ENCODE data around the gene KDSR. TPM values are rescaled to one million over a fixed set of nuclear protein-coding genes. Genes with fewer than 3 reads are reported as not detected.

KDSR gene
- total RNA-seq, 6 experiments from 2014 or later = 46.7 to 69.4 (median 57.1) TPM

DNA sequence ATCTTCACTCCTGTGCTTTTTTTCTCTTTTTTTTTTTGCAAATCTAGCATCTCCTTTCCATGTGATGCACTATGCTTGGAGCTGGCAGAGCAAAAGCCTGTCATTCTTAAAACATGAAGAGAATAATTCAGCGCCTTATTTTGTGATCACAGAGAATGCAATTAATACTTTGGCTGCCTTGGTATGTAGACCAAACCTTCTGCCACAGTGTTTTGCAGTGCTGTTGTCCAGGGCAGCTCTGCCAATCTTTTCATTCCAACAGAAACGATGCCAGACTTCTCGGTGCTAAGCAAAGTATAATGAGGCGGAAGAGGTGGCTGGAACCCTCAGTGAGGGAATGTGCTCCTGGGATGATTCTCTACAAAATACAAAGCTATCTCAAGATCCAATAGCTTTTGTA, 73.1 kb downstream of the KDSR start:
- H3K27me3 Mint-ChIP-seq (ENCODE audit: insufficient read depth) = peaks cover 11% of the 10 kb centered on the region
- no peak for DNase-seq
- TF ChIP-seq, protein P1, sequence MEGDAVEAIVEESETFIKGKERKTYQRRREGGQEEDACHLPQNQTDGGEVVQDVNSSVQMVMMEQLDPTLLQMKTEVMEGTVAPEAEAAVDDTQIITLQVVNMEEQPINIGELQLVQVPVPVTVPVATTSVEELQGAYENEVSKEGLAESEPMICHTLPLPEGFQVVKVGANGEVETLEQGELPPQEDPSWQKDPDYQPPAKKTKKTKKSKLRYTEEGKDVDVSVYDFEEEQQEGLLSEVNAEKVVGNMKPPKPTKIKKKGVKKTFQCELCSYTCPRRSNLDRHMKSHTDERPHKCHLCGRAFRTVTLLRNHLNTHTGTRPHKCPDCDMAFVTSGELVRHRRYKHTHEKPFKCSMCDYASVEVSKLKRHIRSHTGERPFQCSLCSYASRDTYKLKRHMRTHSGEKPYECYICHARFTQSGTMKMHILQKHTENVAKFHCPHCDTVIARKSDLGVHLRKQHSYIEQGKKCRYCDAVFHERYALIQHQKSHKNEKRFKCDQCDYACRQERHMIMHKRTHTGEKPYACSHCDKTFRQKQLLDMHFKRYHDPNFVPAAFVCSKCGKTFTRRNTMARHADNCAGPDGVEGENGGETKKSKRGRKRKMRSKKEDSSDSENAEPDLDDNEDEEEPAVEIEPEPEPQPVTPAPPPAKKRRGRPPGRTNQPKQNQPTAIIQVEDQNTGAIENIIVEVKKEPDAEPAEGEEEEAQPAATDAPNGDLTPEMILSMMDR (IDR thresholded peaks at IDR 0.05) = no peak
- no peaks in the 10 kb centered on the region for H3K36me3 Mint-ChIP-seq (ENCODE audit: low read depth)
- H3K4me1 Mint-ChIP-seq (ENCODE audit: low read depth) = no peaks in the 10 kb centered on the region
- H3K4me3 Mint-ChIP-seq = no peak overlapping the region
- H3K9me3 Mint-ChIP-seq = no peaks in the 10 kb centered on the region
- H3K27ac Mint-ChIP-seq = no peak overlapping the region

DNA sequence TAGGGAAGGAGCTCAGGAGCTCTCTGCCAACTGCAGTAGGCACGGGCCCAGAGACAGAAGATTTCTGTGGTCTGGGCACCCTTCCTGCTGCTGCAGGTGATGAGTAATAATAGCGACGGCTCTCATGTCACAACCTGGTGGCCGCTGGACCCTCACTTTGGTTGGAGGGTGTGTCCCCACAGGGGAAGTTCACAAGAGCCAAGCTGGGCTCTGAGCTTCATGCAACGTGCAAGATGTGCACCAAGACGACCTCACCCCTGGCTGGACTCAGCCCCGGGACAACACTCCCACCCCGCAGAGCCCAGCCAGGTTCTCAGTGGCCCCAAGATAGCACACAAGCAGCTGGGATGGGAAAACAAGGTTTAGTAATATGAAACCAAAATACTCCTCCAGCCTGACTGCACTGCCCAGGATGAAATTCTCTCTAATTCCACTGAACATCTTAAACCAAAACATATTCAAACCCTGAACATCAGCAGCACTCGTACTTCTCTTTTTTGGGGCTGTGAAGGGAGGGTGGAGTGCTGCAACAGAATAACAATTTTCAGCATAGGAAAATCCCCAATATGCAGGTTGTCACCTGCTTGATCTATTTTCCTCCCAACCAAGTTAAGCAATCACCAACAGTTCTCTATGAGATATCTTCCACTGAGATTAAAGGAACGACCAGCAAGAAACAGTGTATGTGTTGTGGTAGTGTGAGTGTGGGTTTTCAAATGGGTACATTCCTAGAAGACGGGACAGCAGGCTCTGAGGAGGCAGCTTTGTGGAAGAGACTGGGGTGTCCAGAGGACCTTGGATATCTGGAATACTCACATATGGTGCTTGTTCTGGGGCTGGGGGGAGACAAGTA, 73.9 kb downstream of the KDSR start:
- Mint-ChIP-seq H3K27me3 (ENCODE audit: insufficient read depth) (peaks cover 11% of the 10 kb centered on the region), H3K27ac (no peak overlapping the region), H3K4me1 (ENCODE audit: low read depth) (no peaks in the 10 kb centered on the region), H3K36me3 (ENCODE audit: low read depth) (no peaks in the 10 kb centered on the region), H3K4me3 (no peak overlapping the region), H3K9me3 (no peaks in the 10 kb centered on the region)
- no peak for DNase-seq
- TF ChIP-seq, protein P1 (IDR thresholded peaks at IDR 0.05) = no peak

DNA sequence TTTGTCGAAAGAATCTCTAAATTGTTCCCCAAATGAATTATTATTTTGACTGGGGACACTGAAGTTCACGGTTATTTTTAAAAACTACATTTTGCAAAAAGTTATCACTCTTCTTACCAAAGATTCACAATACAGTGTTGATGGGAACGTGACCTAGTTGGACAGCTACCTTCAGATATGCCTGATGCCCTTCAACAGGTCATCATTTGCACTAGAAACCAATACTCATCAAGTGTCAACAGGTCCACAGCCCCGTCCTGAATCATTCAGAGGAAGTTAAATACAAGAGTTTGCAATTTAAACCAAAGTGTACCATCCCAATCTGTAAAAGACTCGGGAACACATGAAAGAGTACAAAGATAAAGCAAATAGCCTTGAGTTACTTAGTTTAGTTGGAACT, 75.7 kb downstream of the KDSR start:
- H3K36me3 Mint-ChIP-seq (ENCODE audit: low read depth) = no peaks in the 10 kb centered on the region
- no peak for DNase-seq
- H3K27ac Mint-ChIP-seq = no peak overlapping the region
- H3K9me3 Mint-ChIP-seq = no peaks in the 10 kb centered on the region
- peaks cover 13% of the 10 kb centered on the region for H3K27me3 Mint-ChIP-seq (ENCODE audit: insufficient read depth)
- H3K4me3 Mint-ChIP-seq = no peak overlapping the region
- no peaks in the 10 kb centered on the region for H3K4me1 Mint-ChIP-seq (ENCODE audit: low read depth)
- TF ChIP-seq, protein P1 (IDR thresholded peaks at IDR 0.05) = no peak

- Mint-ChIP-seq H3K9me3 (no peaks in the 10 kb centered on the region), H3K27ac (no peak overlapping the region), H3K4me1 (ENCODE audit: low read depth) (no peaks in the 10 kb centered on the region), H3K27me3 (ENCODE audit: insufficient read depth) (peaks cover 16% of the 10 kb centered on the region), H3K4me3 (no peak overlapping the region), H3K36me3 (ENCODE audit: low read depth) (no peaks in the 10 kb centered on the region)
- TF ChIP-seq, protein P1 (IDR thresholded peaks at IDR 0.05) = no peak
- no peak for DNase-seq
Measured at GRCh38 chr18:63290821-63291200, 76.2 kb downstream of the KDSR start.

DNA sequence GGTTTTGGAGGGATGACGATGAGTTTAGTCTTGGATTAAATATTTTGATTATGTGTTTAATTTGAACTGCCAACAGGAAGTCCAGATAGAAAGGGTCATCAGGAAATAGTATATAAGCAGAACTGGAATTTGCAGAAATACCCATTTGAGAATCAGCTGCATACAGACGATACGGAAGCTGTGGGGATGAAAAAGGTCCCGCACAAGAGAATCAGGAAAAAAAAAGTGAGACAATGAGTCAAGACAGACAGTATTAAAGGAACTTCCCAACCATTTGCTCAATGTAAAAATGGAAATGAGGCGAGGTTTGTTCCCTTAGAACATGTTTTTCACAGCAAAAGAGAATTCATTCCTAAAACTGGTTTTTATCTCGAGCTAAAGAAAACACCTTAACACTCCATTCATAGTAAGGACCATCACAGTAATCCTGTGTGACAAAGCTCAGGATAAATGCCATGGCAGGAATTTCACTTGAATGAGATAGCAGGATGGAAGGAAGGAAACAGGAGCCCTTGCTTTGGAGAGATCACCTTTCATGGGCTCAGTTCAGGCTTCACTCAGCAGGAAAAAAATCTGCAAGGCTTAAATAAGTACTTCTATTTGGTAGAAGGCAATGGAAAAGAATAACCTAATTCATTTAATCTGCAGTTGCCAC, 76.7 kb downstream of the KDSR start:
- Mint-ChIP-seq H3K9me3 (no peaks in the 10 kb centered on the region), H3K36me3 (ENCODE audit: low read depth) (no peaks in the 10 kb centered on the region), H3K27ac (no peak overlapping the region), H3K27me3 (ENCODE audit: insufficient read depth) (peaks cover 18% of the 10 kb centered on the region), H3K4me3 (no peak overlapping the region), H3K4me1 (ENCODE audit: low read depth) (no peaks in the 10 kb centered on the region)
- TF ChIP-seq, protein P1 (IDR thresholded peaks at IDR 0.05) = no peak
- DNase-seq = no peak

All from HFFc6 (cell line).